ENCODE results near the gene U2SURP.
"Not testable (repeated sequence)": the region's sequence is repeated elsewhere in the genome, so short reads cannot be mapped to it uniquely, and the experiment has no call there.

U2SURP gene

GRCh38 chr3:143065364-143065763, 64.0 kb downstream of the U2SURP start:
- no peak for TF ChIP-seq ARNT (IDR thresholded peaks at IDR 0.05)
- no peak for TF ChIP-seq HDGF (IDR thresholded peaks at IDR 0.05; ENCODE audit: borderline replicate concordance)
- TF ChIP-seq CTBP1 (IDR thresholded peaks at IDR 0.05; ENCODE audit: borderline replicate concordance): no peak
- TF ChIP-seq SUZ12 (IDR thresholded peaks at IDR 0.05): no peak
- TF ChIP-seq SP1 (IDR thresholded peaks at IDR 0.05): no peak
- no peak for TF ChIP-seq TARDBP (IDR thresholded peaks at IDR 0.05)
- no peak for TF ChIP-seq FOXK2 (IDR thresholded peaks at IDR 0.05)
- no peak for TF ChIP-seq FOXM1 (IDR thresholded peaks at IDR 0.05; ENCODE audit: borderline replicate concordance)
- no peak for TF ChIP-seq LEF1 (IDR thresholded peaks at IDR 0.05; ENCODE audit: borderline replicate concordance)
- no peak for TF ChIP-seq PKNOX1 (IDR thresholded peaks at IDR 0.05)
- TF ChIP-seq ELF4 (IDR thresholded peaks at IDR 0.05): no peak
- TF ChIP-seq NFRKB (IDR thresholded peaks at IDR 0.05): no peak
- TF ChIP-seq BHLHE40 (IDR thresholded peaks at IDR 0.05; ENCODE audit: borderline replicate concordance): no peak
- no peak for TF ChIP-seq ZNF384 (IDR thresholded peaks at IDR 0.05)
- no peak for DNase-seq (ENCODE audit: extremely low spot score)
- CTCF ChIA-PET: no interaction called here
- POLR2A ChIA-PET: no interaction called here

GRCh38 chr3:143066033-143066432, 64.7 kb downstream of the U2SURP start:
- ChIA-PET CTCF (no interaction called here), POLR2A (no interaction called here)
- TF ChIP-seq SUZ12 (IDR thresholded peaks at IDR 0.05): no peak
- no peak for TF ChIP-seq PKNOX1 (IDR thresholded peaks at IDR 0.05)
- TF ChIP-seq FOXA1 (IDR thresholded peaks at IDR 0.05): no peak
- no peak for TF ChIP-seq NFRKB (IDR thresholded peaks at IDR 0.05)
- no peak for TF ChIP-seq FOXM1 (IDR thresholded peaks at IDR 0.05; ENCODE audit: borderline replicate concordance)
- TF ChIP-seq LEF1 (IDR thresholded peaks at IDR 0.05; ENCODE audit: borderline replicate concordance): no peak
- no peak for TF ChIP-seq ZNF384 (IDR thresholded peaks at IDR 0.05)
- no peak for TF ChIP-seq L3MBTL2 (conservative IDR thresholded peaks at IDR 0.05)
- no peak for TF ChIP-seq CTBP1 (IDR thresholded peaks at IDR 0.05; ENCODE audit: borderline replicate concordance)
- no peak for TF ChIP-seq BHLHE40 (IDR thresholded peaks at IDR 0.05; ENCODE audit: borderline replicate concordance)
- TF ChIP-seq HDGF (IDR thresholded peaks at IDR 0.05; ENCODE audit: borderline replicate concordance): no peak
- TF ChIP-seq ARNT (IDR thresholded peaks at IDR 0.05): no peak
- no peak for TF ChIP-seq ELF4 (IDR thresholded peaks at IDR 0.05)
- TF ChIP-seq SP1 (IDR thresholded peaks at IDR 0.05): no peak
- TF ChIP-seq FOXK2 (IDR thresholded peaks at IDR 0.05): no peak
- TF ChIP-seq TARDBP (IDR thresholded peaks at IDR 0.05): no peak
- DNase-seq (ENCODE audit: extremely low spot score): no peak

DNA sequence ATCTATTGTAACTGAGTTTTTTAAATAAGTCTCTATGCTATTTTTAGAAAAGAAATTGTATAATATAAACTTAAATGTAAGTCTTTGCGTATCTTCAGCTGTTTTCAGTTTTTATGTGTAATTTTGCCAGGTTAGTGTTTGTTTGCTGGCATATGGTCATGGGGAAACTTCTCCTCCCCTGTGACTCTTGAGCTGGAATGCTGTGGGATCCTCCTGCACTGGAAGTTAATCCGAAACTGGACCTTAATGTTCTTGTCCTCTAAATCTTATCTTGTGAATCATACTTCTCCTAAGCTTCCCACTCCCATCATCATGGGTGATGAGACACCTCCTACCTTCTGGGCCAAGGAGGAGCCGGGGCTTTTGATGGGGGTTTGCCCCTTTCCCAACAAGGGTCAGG, 65.8 kb downstream of the U2SURP start:
- TF ChIP-seq LEF1 (IDR thresholded peaks at IDR 0.05; ENCODE audit: borderline replicate concordance): no peak
- no peak for TF ChIP-seq NFRKB (IDR thresholded peaks at IDR 0.05)
- no peak for TF ChIP-seq ELF4 (IDR thresholded peaks at IDR 0.05)
- TF ChIP-seq PKNOX1 (IDR thresholded peaks at IDR 0.05): no peak
- TF ChIP-seq SUZ12 (IDR thresholded peaks at IDR 0.05): no peak
- TF ChIP-seq L3MBTL2 (conservative IDR thresholded peaks at IDR 0.05): no peak
- no peak for TF ChIP-seq CTBP1 (IDR thresholded peaks at IDR 0.05; ENCODE audit: borderline replicate concordance)
- TF ChIP-seq ARNT (IDR thresholded peaks at IDR 0.05): no peak
- TF ChIP-seq SP1 (IDR thresholded peaks at IDR 0.05): no peak
- TF ChIP-seq BHLHE40 (IDR thresholded peaks at IDR 0.05; ENCODE audit: borderline replicate concordance): no peak
- TF ChIP-seq FOXM1 (IDR thresholded peaks at IDR 0.05; ENCODE audit: borderline replicate concordance): no peak
- no peak for DNase-seq (ENCODE audit: extremely low spot score)
- ChIA-PET POLR2A (no interaction called here), CTCF (no interaction called here)

- POLR2A ChIA-PET: no interaction called here
- CTCF ChIA-PET: no interaction called here
- no peak for DNase-seq (ENCODE audit: extremely low spot score)
Measured at GRCh38 chr3:143068059-143068458, 66.7 kb downstream of the U2SURP start.

DNA sequence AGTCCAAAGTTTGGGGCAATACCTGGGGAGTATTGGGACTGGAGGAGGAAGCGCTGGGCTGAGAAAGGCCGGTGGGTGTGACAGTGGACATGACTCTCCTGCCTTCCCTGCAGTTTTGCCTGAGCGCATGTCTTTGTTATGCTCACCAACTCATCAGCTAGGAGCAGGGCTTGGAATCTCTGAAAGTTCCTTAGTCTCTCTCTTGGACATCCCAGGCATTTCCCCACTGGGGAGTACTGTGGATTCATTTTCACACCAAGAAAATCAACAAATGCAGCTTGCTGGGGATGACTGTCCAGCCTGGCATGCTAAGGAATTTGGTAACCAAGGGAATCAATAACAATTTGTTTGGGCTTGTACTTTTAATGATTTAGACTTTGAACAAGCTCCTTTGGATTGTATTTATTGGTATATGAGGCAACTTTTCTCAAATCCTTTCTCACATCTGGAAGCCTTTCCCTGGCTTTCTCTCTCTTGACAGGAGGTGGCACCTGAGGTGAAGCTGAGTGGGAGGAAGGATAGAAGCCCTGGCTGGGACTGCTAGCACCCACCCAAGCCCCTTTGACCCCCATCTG, 69.7 kb downstream of the U2SURP start:
- no peak for DNase-seq (ENCODE audit: extremely low spot score)
- CTCF ChIA-PET: no interaction called here
- POLR2A ChIA-PET: no interaction called here
- TF ChIP-seq SP1 (IDR thresholded peaks at IDR 0.05): no peak
- no peak for TF ChIP-seq FOXK2 (IDR thresholded peaks at IDR 0.05)
- TF ChIP-seq SUZ12 (IDR thresholded peaks at IDR 0.05): no peak
- no peak for TF ChIP-seq HDGF (IDR thresholded peaks at IDR 0.05; ENCODE audit: borderline replicate concordance)
- no peak for TF ChIP-seq TARDBP (IDR thresholded peaks at IDR 0.05)

More at GRCh38 chr3:143068059-143068458, 66.7 kb downstream of the U2SURP start:
- TF ChIP-seq SP1 (IDR thresholded peaks at IDR 0.05) (no peak), L3MBTL2 (conservative IDR thresholded peaks at IDR 0.05) (no peak), HDGF (IDR thresholded peaks at IDR 0.05; ENCODE audit: borderline replicate concordance) (no peak), FOXA1 (IDR thresholded peaks at IDR 0.05) (no peak), SUZ12 (IDR thresholded peaks at IDR 0.05) (no peak), ZNF384 (IDR thresholded peaks at IDR 0.05) (no peak), LEF1 (IDR thresholded peaks at IDR 0.05; ENCODE audit: borderline replicate concordance) (no peak), ARNT (IDR thresholded peaks at IDR 0.05) (no peak), BHLHE40 (IDR thresholded peaks at IDR 0.05; ENCODE audit: borderline replicate concordance) (no peak)

DNA sequence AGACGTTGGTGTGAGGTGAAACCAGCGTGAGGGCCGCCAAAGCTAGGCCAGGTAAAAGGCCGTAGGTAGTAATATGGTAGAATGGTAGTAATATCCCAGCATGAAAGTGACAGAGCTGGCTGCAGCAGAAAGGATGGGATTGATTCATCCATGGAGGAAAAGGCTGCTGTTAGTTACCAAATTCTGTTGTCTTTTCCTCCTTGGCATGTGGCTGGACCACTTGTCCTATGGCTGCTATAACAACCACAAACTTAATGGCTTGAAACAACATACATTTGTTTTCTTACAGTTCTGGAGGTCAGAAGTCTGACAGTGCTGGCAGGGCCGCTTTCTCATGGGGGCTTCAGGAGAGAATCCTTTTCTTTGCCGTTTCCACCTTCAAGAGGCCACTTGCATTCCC, 70.4 kb downstream of the U2SURP start:
- ChIA-PET CTCF (no interaction called here), POLR2A (no interaction called here)
- TF ChIP-seq SUZ12 (IDR thresholded peaks at IDR 0.05) (no peak), LEF1 (IDR thresholded peaks at IDR 0.05; ENCODE audit: borderline replicate concordance) (no peak)
- DNase-seq (ENCODE audit: extremely low spot score): no peak

DNA sequence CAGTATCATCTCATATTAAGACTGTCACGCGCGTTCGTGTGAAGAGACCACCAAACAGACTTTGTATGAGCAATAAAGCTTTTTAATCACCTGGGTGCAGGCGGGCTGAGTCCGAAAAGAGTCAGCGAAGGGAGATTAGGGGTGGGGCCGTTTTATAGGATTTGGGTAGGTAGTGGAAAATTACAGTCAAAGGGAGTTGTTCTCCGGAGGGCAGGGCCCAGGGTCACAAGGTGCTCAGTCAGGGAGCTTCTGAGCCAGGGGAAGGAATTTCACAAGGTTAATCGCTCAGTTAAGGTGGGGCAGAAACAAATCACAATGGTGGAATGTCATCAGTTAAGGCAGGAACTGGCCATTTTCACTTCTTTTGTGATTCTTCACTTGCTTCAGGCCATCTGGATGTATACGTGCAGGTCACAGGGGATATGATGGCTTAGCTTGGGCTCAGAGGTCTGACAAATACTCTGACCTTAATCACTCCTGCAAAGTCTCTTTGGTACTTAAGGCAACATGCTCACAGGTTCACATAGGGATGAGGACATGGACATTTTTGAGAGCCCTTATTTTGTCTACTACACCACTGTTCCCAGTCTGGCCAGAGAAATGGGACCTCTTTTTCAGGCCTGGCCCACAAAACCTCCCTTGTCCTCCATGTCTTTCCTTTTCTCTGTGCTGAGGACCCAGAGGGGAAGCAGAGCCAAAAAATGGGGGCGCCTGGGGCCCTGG, 71.1 kb downstream of the U2SURP start:
- CTCF ChIA-PET; POLR2A ChIA-PET; DNase-seq (ENCODE audit: extremely low spot score): not testable (repeated sequence)

DNA sequence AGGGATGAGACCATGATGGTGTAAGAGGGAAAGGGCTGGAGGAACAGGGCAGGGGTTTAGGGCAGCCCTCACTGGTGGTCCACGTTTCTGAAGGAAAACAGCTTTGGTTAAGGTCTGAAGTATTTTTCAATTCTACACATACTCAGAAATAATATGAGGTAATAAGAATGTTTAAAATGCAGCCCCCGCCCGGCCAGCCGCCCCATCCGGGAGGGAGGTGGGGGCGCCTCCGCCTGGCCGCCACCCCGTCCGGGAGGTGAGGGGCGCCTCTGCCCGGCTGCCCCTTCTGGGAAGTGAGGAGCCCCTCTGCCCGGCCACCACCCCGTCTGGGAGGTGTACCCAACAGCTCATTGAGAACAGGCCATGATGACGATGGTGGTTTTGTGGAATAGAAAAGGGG, 72.2 kb downstream of the U2SURP start:
- CTCF ChIA-PET; DNase-seq (ENCODE audit: extremely low spot score); POLR2A ChIA-PET: not testable (repeated sequence)

- DNase-seq (ENCODE audit: extremely low spot score); CTCF ChIA-PET; POLR2A ChIA-PET: not testable (repeated sequence)
Measured at GRCh38 chr3:143073983-143074382, 72.6 kb downstream of the U2SURP start.

All from HEK293T (cell line).